GM21723 (cell line): Measurements from ENCODE around the gene P3H3.
A peak's percentile ranks its signal among the peaks of the same experiment; 100 is the strongest.

ENCODE experiments used
- ATAC-seq: cut with Tn5 transposase; IDR thresholded peaks from one replicate; pipeline ENCODE4 v1.9.1; 2021; ENCODE audit warnings: mild to moderate bottlenecking, moderate library complexity; ENCODE audit not compliant: unreplicated experiment

P3H3 gene

DNA sequence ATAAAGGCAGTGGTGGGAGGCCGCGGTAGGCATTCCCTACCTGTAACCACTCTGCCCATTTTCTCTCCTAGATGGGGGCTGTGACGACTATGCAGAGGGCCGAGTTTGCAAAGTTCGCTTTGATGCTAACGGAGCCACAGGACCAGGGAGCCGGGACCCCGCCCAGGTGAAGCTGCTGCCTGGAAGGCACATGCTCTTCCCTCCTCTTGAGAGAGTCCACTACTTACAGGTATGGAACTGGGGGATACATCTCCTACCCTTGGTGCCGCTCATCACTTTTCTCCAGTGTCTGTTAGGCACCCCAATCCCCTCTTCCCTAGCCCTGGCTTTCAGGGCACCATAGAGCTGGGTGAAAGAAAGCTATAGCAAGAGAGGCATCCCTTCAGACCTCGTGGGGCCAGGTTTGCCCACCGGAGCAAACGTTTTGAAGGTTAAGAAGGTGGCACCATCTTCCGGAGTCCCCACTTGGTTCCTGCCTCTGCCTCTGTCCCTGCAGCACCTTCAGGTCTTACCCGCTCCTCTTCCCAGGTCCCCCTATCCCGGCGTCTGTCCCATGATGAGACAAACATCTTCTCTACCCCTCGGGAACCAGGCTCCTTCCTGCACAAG, 2.0 kb upstream of the P3H3 start:
- ATAC-seq = no peak

DNA sequence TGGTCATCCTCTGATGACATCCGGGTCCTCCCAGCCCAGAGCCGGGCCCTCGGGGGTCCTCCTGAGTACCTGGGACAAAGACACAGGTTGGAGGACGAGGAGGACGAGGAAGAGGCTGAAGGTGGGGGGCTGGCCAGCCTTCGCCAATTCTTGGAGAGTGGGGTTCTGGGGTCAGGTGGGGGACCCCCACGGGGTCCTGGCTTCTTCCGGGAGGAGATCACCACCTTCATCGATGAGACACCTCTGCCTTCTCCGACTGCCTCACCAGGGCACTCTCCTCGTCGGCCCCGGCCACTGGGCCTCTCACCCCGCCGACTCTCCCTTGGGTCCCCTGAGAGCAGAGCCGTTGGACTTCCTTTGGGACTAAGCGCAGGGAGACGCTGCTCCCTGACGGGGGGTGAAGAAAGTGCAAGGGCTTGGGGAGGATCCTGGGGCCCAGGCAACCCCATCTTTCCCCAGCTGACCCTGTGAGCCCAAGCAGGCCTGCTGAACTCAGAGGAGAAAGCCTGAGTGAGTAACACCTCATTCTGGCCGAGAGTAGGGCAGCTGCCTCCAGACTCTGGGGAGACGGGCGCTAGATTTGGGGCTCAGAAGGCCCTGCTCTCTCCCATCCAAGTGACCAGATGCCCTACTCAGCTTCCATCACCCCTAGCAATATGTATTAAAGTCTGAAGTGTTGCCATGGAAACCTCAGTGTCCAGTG, 1.3 kb upstream of the P3H3 start:
- ATAC-seq = no peak

DNA sequence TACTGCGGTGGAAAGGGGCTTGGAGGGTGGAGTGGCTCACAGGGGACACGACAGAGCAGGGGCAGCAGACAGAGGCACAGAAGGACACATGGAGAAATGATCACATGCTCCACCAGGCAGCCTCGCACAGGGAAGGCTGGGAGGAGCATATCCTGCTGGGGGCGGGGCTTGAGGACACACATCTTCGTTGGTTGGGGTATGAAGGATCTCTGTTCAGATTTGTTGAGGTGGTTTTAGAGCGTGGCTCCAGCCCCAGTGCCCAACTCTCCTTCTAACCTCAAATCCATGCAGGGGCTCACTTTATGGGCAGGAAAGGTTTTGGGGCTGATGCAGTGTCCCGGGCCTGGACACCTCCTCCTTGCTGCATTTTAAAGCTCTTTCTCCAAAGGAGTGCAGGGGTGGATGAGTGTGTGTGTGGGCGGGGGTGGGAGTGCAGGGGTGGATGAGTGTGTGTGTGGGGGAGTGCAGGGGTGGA, 733 bp upstream of the P3H3 start:
- no peak for ATAC-seq

DNA sequence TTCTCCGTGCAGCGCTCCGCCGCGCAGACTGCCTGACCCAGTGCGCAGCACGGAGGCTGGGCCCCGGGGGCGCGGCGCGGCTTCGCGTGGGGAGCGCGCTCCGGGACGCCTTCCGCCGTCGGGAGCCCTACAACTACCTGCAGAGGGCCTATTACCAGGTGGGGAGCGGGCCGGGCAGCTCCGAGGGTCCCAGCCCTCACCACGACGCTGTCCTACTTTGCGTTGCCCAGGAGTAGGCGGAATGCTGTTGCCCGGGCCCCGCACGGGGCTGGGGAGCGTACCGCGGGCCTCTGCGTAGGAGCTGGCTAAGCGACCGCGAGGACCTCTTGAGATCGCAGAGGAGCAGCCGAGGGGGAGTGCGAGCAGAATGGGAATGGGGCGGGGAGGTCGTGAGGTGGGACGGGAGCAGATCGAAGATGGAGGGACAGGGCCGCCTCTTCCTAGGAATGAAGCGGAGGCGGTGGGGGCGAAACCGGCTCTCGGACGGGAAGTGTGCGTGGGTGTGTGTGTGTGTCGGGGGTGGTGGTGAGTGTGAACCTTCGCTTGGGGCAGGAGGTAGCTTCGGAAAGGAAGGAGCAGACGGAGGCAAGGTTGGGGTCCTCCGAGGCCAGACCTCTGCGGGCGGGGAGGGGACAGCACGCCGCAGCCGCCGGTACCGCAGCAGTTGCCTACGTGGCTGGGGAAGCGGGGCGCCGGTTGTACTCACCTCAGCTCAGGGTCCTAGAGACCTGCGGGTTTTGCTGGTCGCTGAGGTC, 751 bp downstream of the P3H3 start:
- no peak for ATAC-seq

DNA sequence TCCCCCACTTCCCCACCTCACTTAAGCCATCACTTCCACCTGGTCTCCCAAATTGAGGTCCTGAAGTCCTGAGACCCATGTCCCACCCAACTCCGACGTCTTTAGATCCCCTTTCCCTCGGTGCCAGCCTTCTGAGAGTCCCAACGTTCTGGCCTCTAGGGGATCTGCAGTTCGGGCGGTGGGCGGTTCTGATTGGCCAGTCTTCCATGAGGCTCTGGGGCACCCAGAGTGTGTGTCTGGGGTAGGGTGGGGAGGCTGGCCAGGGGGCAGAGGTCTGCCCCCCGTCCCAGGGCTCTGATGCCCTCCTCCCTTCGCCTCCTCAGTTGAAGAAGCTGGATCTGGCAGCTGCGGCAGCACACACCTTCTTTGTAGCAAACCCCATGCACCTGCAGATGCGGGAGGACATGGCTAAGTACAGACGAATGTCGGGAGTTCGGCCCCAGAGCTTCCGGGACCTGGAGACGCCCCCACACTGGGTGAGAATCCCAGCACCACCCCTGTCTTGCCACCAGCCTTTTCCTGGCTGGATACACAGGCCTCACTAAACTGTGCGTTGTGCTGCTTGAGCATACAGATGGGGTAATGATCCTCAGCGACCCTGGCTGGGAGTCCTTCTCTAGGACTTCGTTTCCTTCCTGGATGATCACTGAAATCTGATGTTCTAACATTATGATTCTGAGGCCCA, 1.5 kb downstream of the P3H3 start:
- ATAC-seq = no peak

DNA sequence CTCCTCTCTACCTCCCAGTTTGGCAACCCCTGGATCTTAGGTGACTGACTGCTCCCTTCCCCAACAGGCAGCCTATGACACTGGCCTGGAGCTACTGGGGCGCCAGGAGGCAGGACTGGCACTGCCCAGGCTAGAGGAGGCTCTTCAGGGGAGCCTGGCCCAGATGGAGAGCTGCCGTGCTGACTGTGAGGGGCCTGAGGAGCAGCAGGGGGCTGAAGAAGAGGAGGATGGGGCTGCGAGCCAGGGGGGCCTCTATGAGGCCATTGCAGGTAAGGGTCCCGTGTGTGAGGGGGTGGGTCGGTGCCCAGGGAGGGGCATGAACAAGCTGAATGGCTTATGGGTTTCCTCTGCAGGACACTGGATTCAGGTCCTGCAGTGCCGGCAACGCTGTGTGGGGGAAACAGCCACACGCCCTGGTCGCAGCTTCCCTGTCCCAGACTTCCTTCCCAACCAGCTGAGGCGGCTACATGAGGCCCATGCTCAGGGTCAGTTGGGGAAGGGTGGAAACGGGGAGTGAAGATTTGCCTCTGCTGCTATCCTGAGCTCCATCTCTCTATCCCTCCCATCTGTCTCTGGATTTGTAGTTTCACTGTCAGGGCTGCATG, 2.2 kb downstream of the P3H3 start:
- ATAC-seq = no peak

DNA sequence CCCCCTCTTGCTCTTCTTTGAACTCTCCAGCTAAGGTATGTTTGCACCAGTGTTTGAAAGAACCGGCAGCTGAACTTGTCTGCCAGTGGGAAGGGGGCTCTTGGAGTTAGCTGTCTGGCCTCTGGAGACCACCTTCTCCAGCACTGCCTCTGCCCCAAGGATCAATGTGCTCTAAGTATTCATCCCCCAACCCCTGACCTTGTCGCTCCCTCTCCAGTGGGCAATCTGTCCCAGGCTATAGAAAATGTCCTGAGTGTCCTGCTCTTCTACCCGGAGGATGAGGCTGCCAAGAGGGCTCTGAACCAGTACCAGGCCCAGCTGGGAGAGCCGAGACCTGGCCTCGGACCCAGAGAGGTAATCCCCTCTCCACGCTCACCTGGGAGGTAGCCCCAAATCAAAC, 2.8 kb downstream of the P3H3 start:
- no peak for ATAC-seq

DNA sequence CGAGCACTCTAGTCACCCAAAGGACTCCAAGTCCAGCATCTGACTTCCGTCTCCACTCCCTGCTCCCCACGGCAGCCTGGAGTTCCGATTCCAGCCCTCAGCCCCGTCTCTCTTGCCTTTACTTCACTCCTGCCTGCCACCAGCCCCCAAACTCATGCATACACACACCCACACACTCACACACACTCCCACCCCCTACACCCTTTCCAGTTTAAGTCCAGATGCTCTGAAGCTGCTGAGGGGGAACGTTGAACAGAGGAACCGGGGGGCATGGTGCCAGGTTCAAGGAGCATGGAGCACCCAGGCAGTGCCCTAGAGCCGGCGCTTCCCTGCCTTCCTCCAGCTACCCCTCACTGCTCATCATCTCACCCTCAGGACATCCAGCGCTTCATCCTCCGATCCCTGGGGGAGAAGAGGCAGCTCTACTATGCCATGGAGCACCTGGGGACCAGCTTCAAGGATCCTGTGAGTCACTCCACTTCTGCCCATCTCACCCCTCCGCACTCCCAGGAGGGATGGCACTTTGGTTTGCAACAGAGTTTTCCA, 3.3 kb downstream of the P3H3 start:
- ATAC-seq = no peak

DNA sequence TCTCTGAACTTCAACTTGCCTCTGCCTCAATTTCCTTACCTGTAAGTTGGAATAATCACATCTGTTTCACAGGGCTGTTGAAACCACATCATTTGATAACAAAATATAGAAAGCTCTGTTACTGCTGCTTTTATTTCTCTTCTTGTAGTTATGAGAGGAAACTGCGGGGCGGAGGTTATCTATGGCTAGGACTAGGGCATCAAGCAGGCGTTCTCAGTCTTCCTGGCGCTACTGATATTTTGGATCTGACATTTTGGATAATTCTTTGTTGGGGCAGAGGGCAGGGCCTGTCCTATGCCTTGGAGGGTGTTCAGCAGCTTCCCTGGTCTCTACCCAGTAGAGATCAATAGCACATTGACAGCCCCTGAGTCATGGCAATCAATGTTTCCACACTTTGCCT, 3.9 kb downstream of the P3H3 start:
- ATAC-seq = no peak

DNA sequence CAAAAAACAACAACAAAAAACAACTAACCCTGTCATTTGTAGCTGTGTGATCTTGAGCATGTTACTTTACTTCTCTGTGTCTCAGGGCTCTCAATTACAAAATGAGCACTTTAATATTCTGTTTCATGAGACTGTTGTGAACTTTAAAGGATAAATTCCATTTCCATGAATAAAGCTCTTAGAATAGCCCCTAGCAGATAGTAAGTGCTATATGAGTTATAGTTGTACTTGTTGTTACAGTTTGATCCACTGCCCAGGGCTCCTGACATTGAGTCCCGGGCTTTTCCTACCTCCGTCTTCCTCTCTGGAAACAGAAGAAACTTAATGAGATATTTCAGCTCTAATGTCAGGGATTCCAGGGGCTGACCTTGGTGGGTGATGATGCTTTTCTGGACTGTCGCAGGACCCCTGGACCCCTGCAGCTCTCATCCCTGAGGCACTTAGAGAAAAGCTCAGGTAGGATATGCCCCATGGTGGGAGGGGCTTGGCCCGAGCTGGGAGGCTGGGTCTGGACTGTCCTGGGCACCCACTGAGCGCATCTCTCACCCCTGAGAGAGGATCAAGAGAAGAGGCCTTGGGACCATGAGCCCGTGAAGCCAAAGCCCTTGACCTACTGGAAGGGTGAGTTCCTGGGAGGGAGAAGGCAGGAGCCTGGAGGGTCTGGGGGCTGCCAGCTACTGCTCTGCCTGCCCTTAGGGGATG, 5.1 kb downstream of the P3H3 start:
- no peak for ATAC-seq

DNA sequence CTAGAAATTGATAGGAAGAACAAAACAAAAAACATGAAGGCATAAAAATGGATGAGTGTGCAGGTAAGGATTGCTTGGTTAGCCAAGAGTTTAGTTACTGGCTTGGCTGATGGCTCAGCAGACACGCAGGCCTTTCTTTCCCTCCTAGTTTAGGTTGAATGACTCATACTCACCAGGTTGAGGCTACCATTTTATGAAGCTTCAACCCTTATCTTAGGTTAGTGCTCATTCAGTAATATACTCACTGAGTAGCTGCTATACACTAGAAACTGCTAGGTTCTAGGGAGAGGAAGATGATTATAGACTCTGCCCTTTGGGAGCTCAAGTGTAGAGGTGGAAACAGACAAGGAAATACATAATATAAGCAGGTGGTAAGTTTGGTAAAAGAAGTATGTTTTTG, 6.0 kb downstream of the P3H3 start:
- no peak for ATAC-seq

DNA sequence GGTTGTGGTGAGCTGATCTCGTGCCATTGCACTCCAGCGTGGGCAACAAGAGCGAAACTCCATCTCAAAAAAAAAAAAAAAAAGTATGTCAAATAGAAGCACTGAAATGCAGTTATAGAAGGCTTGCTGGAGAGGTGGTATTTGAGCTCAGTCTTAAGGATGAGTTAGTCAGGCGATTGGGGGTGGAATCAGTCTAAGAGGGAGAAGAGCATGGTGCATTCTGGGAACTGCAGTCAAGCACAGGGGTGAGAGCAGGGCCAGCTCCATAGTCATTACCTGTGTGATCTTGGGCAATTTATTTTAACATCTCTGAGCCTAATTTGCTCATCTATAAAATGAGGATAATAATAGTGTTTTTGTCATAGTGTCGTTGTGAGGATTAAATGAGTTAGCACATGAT, 6.7 kb downstream of the P3H3 start:
- no peak for ATAC-seq

DNA sequence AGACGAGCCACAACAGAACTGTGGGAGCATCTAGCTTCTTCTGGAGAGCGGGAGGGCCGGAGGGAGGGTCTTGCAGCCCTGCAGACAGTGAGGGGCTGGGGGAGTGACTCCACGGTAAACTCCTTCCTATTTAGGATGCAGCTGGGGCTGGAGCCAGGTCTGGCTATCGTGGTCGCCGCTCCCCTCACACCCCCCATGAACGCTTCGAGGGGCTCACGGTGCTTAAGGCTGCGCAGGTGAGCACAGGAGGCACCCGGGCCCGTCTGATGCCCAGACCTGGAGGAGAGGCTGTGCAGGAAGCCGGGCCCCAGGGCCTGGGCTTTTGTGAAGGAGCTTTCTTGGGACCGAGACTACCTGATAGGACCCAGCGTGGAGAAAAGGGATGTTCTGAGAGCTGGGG, 8.6 kb downstream of the P3H3 start:
- ATAC-seq = no peak

DNA sequence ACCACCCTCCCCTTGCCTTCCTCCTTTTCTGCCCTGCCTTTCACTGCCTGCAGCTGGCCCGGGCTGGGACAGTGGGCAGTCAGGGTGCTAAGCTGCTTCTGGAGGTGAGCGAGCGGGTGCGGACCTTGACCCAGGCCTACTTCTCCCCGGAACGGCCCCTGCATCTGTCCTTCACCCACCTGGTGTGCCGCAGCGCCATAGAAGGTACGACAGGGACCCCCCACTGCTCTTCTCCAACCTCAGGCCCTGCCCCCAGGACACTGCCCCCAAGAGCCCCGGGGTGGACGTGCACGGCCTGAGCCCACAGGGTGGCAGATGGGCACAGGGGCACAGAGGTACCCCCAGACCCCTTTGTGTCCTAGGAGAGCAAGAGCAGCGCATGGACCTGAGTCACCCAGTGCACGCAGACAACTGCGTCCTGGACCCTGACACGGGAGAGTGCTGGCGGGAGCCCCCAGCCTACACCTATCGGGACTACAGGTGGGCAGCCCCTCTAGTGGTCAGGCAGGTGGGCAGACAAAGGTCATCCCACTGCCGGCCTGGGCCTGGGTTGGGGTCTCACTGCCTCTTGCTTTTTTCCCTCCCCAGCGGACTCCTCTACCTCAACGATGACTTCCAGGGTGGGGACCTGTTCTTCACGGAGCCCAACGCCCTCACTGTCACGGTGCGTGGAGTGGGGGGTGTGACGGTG, 9.3 kb downstream of the P3H3 start:
- no peak for ATAC-seq

DNA sequence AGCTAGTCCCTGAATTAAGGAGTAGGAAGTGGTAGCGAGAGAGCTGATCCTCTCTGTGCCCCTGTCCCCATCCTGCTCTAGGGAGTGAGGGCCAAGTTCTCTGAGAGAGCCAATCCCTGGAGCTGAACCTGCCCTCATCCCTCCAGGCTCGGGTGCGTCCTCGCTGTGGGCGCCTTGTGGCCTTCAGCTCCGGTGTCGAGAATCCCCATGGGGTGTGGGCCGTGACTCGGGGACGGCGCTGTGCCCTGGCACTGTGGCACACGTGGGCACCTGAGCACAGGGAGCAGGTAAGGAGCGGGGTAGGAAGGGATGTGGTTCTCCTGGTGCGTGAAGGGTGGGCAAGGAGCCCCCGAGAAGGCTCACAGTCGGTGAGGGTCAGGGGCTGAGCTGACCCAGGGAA, 10.6 kb downstream of the P3H3 start:
- ATAC-seq = no peak

DNA sequence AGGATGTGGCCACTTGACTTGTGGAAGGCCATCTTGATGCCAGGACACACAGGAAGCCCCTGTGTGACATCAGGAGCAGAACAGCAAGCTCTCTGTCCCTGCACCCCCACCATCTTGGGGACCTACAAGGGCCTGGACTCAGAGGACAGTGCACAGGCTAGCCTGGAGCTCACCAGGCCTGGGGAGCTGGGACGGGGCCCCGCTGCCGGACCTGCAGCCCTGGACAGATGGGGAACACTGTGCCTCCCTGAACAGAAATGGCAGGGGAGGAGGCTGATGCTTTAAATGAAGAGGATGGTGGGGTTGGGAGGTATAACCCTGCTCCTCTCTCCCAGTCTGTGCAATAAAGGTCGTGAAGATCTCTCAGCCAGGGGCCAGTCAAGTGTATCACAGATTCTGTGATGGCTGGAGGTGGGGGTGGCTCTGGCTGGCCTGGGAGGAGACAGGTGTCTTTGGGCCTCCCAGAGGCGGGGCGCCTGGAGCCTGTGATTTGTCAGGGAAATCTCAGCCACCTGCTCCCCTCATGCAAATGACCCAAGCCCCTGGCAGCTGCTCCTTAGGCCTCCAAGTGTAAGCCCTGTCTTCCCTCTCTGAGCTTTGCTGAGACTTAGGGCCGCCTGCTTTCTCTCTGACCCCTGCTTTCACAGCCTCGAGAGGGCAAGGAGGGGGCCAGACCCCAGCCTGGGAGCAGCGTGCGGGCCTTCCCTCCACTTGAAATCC, 11.4 kb downstream of the P3H3 start:
- peak; percentile 85 for ATAC-seq

DNA sequence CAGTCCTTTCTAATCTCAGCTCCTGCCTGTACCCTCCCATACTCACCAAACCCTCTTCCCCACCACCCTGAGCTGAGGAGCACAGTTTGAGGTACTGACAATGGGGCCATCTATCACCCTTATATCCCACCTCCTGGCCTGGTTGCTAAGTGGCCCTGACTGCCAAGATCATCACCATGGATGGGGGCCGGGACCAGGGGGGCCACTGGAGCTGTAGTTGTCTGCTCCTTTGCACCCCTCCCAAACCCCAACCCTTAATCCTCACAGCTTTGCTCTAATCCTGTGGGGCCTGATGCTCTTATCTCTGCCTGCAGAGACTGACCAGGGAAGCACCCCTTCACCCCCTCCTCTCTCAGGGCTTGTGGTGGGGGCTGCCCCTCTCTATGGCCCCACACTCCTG, 12.1 kb downstream of the P3H3 start:
- ATAC-seq = no peak

DNA sequence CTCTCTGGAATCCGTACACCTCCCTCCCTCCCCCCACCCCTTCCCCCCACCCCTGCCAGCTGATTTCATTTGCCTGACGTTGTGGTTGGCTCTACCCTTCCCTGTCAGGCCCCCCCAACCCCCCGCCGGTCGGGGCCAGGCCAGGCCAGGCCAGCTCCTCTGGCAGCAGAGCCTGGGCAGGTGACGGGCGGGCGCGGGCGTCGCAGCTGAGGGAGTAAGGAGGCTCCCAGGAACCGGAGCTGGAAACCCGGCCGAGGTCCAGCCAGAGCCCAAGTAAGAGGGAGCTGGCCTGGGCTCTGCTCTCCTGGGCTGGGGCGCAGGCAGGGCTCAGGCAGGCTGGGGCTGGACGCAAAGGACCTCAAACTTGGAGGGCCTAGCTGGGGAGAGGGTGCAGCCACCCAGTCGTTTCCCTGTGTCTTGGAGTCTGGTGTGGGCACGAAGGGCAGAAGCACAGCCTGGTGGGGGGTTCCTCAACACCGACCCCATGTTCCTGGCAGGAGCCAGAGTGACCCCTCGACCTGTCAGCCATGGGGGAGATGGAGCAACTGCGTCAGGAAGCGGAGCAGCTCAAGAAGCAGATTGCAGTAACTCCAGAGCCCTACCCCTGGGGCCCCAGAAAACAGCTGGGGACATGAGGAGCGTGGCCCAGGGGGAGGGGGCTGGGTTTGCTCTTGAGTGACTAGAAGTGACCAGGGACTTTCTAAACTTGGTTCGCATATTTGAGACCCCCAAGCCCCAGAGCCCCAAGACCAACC, 12.7 kb downstream of the P3H3 start, which contains the start of gene GNB3:
Gene GNB3, plus strand, starts transcription at position 165 of the 755 bp plus-strand sequence. Its CDS starts 363 bp downstream, at position 528.
- no peak for ATAC-seq
